SIG-M5 (cell line): ENCODE data around the gene U2AF1L4.
"Not testable (repeated sequence)": the region's sequence is repeated elsewhere in the genome, so short reads cannot be mapped to it uniquely, and the experiment has no call there.

Experiments
- DNase-seq: peaks from one replicate; lab custom pipeline; 2025; lab: John Stamatoyannopoulos, UW

U2AF1L4 gene

GRCh38 chr19:35780717-35781116, 35.5 kb upstream of the U2AF1L4 start:
- no peak for DNase-seq

GRCh38 chr19:35780058-35780457, 34.8 kb upstream of the U2AF1L4 start:
- no peak for DNase-seq

DNA sequence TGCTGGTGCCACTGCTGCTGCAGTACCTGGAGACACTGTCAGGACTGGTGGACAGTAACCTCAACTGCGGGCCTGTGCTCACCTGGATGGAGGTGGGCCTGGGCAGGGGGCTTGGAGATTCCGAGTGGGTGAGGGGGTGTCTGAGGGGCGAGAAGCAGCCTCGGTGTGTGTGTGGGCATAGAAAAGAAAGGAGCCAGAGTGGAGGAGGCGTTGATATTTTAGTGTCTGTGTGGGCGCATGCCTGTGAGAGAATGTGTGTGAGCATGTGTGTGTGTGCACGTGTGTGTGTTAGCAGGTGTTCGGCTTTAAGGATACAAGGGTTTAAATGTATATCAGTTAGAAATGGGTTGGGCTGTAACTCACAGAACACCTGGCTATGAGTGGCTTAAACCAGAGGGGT, 33.8 kb upstream of the U2AF1L4 start:
- no peak for DNase-seq

DNA sequence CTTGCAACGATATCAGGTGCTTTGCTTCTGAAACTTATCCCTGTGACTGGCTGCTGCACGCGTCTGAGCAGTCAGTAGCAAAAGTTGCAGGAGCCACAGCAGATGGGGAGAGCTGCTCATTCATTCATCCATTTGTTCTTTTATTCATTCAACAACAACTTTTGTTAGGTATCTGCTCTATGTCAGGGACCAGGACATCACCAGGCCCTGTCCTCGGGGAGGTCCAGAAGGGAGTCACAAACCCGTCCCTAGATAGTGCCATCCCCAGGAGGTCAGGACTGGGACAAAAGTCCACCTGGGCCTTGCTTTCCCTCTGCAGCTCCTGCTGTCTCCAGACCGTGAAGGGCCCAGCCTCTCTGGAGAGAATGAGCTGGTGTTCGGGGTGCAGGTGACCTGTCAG, 32.7 kb upstream of the U2AF1L4 start:
- no peak for DNase-seq

- DNase-seq, result no peak
Observed at GRCh38 chr19:35777086-35777841, 32.0 kb upstream of the U2AF1L4 start.

DNA sequence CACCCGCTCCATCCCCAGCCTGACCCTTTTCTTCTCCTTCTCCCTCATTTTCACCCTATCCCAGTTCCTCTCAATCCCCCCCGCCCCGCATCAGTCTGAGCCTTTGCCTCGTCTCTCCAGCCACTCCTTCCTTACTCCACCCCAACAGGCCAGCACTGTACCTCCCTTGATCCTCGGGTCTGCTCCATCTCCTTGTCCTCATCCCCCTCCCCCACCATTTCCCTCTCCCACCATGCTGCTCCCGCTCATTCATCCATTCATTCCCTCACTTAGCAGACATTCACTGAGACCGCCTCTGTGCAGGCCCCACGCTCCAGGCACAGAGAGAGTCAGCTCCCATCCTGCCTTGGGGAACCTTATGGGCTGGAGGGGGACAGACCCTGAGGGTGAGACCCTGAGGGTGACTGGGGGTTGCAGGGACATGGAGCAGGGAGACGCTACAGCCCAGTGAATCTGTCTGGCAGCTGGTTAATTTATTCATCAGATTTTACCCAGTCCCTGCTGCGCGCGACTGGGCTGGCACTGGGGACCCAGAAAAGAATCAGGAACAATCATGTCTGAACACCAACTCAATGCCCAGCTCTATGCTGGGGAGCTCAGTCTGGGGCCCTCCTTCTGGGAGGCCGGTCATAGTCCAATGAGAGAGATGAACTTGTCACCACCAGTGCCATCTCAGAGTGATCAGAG, 31.0 kb upstream of the U2AF1L4 start:
- no peak for DNase-seq

GRCh38 chr19:35775298-35776101, 30.3 kb upstream of the U2AF1L4 start, which contains the start of gene ARHGAP33:
ARHGAP33 (plus strand) TSS chr19:35775564; CDS start chr19:35775659, 95 bp downstream.
- peak; percentile 46 for DNase-seq

- DNase-seq, result no peak
Observed at GRCh38 chr19:35775046-35775297, 29.8 kb upstream of the U2AF1L4 start.

DNA sequence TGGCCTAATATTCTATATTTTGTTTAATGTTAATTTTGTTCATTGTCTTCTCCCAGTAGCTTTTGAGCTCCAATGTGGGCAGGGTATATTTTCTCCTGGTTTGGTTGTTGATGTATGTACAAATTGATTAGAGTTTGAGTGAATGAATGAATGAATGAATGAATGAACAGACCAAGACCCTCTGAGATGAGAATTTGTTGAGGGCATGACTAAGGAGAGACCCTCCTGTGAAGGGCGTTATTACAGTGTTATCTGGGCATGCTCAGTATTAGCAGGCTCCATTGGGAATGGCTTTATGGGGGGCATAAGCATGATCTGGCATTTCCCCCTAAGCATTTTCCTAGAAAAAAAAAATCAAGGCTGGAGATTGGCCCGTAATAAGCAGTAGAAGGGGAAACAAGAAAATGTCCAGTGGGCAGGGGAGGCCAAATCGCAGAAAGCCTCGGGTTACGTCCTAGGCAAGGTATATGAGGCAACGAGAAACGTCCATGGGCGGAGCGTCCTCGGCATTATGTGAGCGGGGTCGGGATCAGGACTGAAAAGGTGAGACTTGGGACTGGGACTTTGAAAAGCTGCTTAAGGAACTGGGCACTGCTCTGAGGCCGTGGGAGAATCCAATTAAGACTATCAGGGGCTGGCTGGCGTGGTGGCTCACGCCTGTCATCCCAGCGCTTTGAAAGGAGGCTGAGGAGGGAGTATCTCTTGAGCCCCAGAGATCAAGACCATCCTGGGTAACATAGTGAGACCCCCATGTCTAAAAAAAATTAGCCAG, 29.2 kb upstream of the U2AF1L4 start:
- DNase-seq, result no peak

DNA sequence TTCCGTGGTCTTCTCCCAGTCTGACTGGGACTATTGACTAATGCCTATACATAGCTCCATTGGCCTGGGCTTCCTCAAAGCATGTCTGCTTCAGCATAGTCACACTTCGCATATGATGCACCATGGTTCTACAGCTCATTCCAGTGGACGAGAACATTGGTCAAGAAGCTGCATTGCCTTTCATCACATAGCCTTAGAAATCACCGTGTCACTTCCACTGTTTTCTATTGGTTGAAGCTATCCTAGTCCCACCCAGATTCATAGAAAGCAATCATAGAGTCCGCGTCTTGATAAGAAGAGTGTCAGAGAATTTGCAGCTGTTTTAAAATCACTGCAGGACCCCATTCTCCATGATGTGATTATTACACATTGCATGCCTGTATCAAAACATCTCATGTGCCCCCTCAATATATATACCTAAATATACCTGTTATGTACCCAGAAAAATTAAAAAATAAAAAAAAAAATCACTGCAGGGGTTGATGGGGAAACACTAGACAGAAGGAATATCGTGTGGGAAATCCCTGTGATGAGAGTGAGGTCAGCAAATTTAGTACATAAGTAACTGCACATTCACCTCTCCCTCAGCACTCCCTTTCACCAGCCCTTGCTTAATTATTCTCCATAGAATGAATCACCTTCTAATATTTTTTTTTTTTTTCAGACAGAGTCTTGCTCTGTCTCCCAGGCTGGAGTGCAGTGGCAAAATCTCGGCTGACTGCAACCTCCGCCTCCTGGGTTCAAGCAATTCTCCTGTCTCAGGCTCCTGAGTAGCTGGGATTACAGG, 28.0 kb upstream of the U2AF1L4 start:
- no peak for DNase-seq

DNA sequence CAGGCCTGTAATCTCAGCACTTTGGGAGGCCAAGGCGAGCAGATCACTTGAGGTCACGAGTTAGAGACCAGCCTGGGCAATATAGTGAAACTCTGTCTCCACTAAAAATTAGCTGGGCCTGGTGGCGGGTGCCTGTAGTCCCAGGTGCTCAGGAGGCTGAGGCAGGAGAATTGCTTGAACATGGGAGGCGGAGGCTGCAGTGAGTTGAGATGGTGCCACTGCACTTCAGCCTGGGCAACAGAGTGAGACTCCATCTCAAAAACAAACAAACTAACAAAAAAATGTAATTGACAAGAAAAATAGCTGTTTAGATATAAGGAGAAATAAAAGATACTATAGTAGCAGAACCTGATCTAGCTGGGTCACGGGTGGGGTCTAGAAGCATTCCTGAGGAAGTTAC, 27.1 kb upstream of the U2AF1L4 start:
- DNase-seq, result not testable (repeated sequence)

- DNase-seq, result no peak
Observed at GRCh38 chr19:35768082-35768421, 22.8 kb upstream of the U2AF1L4 start.

- no peak for DNase-seq
Observed at GRCh38 chr19:35767288-35768081, 22.3 kb upstream of the U2AF1L4 start.

GRCh38 chr19:35766571-35767104, 21.4 kb upstream of the U2AF1L4 start:
- DNase-seq, result no peak

- DNase-seq, result no peak
Observed at GRCh38 chr19:35764432-35765315, 19.5 kb upstream of the U2AF1L4 start.

GRCh38 chr19:35760711-35761349, 15.6 kb upstream of the U2AF1L4 start:
- DNase-seq, result no peak

- DNase-seq, result no peak
Observed at GRCh38 chr19:35759697-35760096, 14.5 kb upstream of the U2AF1L4 start.

DNA sequence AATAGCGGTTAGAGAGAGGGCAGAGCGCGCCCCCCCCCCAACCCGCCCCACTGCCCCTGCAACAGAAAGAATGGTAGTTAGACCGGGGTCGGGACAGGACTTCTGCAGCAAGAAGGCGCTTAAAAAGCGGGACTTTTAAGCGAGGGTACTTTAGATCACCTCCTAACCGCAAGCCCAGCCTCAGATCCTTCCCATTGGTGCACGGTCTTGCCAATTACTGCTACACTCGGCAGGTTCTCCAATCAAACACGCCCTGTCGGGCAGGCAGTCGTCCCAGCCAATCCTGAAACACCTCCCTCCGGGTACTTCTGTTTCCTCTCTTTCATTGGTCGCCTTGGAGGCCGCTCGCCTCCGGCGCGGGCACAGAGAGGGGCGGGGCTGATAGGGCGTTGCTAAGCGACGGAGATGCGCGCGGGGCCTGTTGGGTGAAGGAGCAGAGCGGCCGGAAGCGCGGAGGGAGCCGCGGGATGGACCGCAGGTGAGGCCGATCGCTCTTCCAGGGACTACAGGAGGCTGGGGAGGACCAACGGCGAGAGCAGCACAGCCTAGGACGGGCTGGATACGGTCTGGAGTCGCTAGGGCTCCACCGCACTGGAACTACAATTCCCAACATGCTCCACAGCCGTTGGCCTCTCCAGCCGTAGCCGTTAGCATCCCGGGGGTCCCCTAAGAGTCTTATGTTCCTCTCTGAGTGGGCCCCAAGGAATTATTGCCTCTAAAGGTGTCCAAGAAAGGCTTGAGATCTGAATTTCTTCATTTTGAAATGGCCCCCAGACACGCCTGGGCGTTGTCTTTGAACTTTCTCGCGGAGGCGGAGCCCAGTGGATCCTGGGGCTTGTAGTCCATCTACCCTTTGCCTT, 12.8 kb upstream of the U2AF1L4 start, which contains the start of gene PROSER3:
PROSER3 (plus strand) TSS at position 428 of the 860 bp plus-strand sequence; CDS start at position 468, 40 bp downstream.
- DNase-seq, result peak; percentile 97
